Measurements from ENCODE around the gene APBA2. TPM values are rescaled to one million over a fixed set of nuclear protein-coding genes. Genes with fewer than 3 reads are reported as not detected.

Gene APBA2
- total RNA-seq, 1 donor from 2014 or later, result 0.38 TPM

DNA sequence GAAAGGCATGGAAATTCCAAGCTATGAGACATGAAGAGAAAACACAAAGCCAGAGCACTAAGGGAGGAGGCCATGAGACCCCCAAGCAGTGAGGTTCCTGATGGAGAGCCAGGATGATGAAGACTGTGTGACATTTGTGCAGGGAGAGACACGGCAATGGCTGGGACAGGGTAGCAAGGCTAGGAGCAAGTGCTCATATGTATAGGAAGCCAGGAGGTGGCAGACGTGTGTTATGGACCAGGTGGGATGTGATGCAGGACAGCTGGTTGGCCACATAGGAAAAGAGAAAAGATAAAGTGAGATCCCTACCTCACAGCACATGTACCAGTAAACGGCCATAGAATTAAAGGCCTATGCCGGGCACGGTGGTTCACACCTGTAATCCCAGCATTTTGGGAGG is 112.7 kb downstream of the APBA2 start:
- no peak overlapping the region for H3K27ac ChIP-seq (replicated peaks)
- H3K9me3 ChIP-seq (replicated peaks), result no peaks in the 10 kb centered on the region
- no peak overlapping the region for H3K4me3 ChIP-seq
- H3K36me3 ChIP-seq, result no peaks in the 10 kb centered on the region
- intact Hi-C loops (cut with micrococcal nuclease), result no loop called here
- TF ChIP-seq, protein P1, sequence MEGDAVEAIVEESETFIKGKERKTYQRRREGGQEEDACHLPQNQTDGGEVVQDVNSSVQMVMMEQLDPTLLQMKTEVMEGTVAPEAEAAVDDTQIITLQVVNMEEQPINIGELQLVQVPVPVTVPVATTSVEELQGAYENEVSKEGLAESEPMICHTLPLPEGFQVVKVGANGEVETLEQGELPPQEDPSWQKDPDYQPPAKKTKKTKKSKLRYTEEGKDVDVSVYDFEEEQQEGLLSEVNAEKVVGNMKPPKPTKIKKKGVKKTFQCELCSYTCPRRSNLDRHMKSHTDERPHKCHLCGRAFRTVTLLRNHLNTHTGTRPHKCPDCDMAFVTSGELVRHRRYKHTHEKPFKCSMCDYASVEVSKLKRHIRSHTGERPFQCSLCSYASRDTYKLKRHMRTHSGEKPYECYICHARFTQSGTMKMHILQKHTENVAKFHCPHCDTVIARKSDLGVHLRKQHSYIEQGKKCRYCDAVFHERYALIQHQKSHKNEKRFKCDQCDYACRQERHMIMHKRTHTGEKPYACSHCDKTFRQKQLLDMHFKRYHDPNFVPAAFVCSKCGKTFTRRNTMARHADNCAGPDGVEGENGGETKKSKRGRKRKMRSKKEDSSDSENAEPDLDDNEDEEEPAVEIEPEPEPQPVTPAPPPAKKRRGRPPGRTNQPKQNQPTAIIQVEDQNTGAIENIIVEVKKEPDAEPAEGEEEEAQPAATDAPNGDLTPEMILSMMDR (IDR thresholded peaks at IDR 0.05; ENCODE audit: borderline replicate concordance), result no peak
- H3K27me3 ChIP-seq (ENCODE audit: low read depth), result no peaks in the 10 kb centered on the region
- H3K4me1 ChIP-seq, result peaks cover 5% of the 10 kb centered on the region
- DNase-seq, result no peak

DNA sequence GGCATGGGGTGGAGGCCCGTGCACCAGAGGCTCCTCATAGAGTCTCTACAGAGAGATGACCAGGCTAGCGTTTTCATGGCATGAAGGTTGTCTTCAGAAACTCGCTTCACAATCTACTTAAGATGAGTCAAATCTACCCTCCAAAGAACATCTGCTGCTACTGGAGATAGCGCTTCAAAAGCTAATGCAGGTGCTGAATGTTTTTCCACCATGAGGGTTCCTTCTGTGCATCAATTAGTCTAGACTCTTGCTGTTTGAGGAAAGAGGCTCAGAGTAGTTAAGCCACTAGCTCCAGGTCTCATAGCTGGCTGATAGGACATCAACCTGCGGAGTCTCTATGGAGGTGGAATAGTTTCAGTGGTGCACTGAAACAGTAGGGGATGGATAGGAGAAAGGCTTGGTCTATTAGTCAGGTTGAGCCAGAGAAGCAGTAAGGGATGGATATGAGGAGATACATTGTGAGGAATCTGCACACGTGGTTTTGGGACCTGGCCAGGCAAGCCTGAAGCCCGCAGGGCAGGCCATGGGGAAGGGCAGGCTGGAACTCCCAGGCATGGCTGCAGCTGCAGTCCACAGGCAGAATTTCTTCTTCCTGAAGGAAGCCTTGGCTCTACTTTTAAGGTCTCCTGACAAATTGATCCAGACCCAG is 117.5 kb downstream of the APBA2 start:
- intact Hi-C loops (cut with micrococcal nuclease), result no loop called here
- H3K27me3 ChIP-seq (ENCODE audit: low read depth), result peaks cover 9% of the 10 kb centered on the region
- no peak overlapping the region for H3K4me3 ChIP-seq
- no peak for DNase-seq
- H3K9me3 ChIP-seq (replicated peaks), result no peaks in the 10 kb centered on the region
- H3K36me3 ChIP-seq, result no peaks in the 10 kb centered on the region
- H3K27ac ChIP-seq (replicated peaks), result no peak overlapping the region
- no peaks in the 10 kb centered on the region for H3K4me1 ChIP-seq
- TF ChIP-seq, protein P1 (IDR thresholded peaks at IDR 0.05; ENCODE audit: borderline replicate concordance), result no peak

DNA sequence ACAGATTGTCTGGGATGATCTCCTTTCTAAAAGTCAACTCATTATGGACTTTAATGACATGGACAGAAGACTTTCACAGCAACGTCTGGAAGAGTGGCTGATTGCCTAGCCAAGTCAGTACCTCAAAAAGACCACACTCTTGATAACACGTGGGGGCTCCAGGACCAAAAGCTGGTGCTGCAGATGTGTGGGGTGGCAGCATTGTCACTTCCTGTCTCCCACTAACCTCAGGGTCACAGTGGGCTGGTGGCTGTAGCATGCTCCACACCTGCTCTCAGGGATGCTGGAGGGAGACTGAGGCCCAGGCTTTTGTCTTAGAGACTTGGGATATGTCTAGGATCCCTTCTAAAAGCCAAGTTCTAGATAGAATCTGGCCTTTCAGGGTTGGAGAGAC is 118.1 kb downstream of the APBA2 start:
- H3K4me3 ChIP-seq, result no peak overlapping the region
- H3K9me3 ChIP-seq (replicated peaks), result no peaks in the 10 kb centered on the region
- intact Hi-C loops (cut with micrococcal nuclease), result no loop called here
- H3K4me1 ChIP-seq, result no peaks in the 10 kb centered on the region
- H3K27ac ChIP-seq (replicated peaks), result no peak overlapping the region
- H3K36me3 ChIP-seq, result no peaks in the 10 kb centered on the region
- DNase-seq, result no peak
- peaks cover 9% of the 10 kb centered on the region for H3K27me3 ChIP-seq (ENCODE audit: low read depth)
- TF ChIP-seq, protein P1 (IDR thresholded peaks at IDR 0.05; ENCODE audit: borderline replicate concordance), result no peak

DNA sequence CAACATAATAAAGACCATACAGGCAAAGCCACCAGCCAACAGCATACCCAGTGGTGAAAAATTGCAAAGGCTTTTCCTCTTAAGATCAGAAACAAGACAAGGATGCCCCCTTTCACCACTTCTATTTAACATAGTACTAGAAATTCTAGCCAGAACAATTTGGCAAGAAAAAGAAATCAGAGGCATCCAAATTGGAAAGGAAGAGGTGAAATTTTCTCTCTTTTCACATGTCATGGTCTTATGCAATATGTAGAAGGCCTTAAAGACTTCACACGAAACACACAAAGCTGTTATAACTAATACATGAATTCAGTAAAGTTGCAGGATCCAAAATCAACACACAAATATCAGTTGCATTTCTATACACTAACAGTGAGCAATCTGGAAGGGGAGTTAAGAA is 120.2 kb downstream of the APBA2 start:
- no peaks in the 10 kb centered on the region for H3K9me3 ChIP-seq (replicated peaks)
- H3K27me3 ChIP-seq (ENCODE audit: low read depth), result peaks cover 9% of the 10 kb centered on the region
- no peaks in the 10 kb centered on the region for H3K4me1 ChIP-seq
- H3K4me3 ChIP-seq, result no peak overlapping the region
- TF ChIP-seq, protein P1 (IDR thresholded peaks at IDR 0.05; ENCODE audit: borderline replicate concordance), result no peak
- H3K27ac ChIP-seq (replicated peaks), result no peak overlapping the region
- DNase-seq, result no peak
- H3K36me3 ChIP-seq, result no peaks in the 10 kb centered on the region
- intact Hi-C loops (cut with micrococcal nuclease), result no loop called here

DNA sequence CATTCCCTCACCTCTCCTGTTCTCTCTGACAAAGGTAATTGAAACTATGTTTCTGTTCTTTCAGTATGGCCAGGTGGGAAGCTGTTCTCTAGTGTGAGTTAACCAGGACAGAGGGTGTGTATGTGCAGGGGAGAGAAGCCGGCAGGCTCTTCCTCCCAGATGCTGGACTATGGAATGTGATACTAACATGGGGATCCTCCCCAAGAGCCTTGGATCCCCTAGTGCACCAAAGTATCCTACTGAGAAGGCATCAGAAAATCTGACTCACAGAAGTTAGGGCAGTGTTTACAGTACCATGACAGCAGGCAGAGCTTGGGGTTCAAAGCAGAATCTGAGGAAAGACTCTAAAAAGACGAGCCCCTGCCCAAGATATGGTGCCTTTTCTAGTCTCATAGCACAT is 123.1 kb downstream of the APBA2 start:
- Histone ChIP-seq H3K36me3 (no peaks in the 10 kb centered on the region), H3K4me1 (no peaks in the 10 kb centered on the region), H3K9me3 (replicated peaks) (no peaks in the 10 kb centered on the region), H3K27ac (replicated peaks) (no peak overlapping the region), H3K4me3 (no peak overlapping the region), H3K27me3 (ENCODE audit: low read depth) (peaks cover 9% of the 10 kb centered on the region)
- no peak for DNase-seq
- intact Hi-C loops (cut with micrococcal nuclease), result no loop called here
- TF ChIP-seq, protein P1 (IDR thresholded peaks at IDR 0.05; ENCODE audit: borderline replicate concordance), result no peak

Measured in left ventricle myocardium inferior (tissue), 1 donor.